Peyer's patch (tissue), 4 donors: ENCODE results near the gene GUCA1A.

Source experiments
- POLR2A ChIP-seq, 2 donors: fragments of 450-650 bp; IDR thresholded peaks; one replicate each; pipeline ENCODE4 v1.5.1; 2017; ENCODE audit warnings: antibody characterized with exemption in 2 of 2, mild to moderate bottlenecking in 2 of 2, moderate library complexity in 2 of 2
- TF ChIP-seq, protein P1 (sequence below), 6 experiments: fragments of 450-650 bp in 4 of 6; fragments of 200-600 bp in 2 of 6; sonication (generic) in 1 of 6; IDR thresholded peaks; one replicate each; pipeline ENCODE4 v1.5.1; 2017 to 2019; ENCODE audit warnings: antibody characterized with exemption in 6 of 6, mild to moderate bottlenecking in 3 of 6, moderate library complexity in 1 of 6

GRCh38 chr6:42220807-42221206 is 47.6 kb downstream of the GUCA1A start:
- TF ChIP-seq, protein P1, sequence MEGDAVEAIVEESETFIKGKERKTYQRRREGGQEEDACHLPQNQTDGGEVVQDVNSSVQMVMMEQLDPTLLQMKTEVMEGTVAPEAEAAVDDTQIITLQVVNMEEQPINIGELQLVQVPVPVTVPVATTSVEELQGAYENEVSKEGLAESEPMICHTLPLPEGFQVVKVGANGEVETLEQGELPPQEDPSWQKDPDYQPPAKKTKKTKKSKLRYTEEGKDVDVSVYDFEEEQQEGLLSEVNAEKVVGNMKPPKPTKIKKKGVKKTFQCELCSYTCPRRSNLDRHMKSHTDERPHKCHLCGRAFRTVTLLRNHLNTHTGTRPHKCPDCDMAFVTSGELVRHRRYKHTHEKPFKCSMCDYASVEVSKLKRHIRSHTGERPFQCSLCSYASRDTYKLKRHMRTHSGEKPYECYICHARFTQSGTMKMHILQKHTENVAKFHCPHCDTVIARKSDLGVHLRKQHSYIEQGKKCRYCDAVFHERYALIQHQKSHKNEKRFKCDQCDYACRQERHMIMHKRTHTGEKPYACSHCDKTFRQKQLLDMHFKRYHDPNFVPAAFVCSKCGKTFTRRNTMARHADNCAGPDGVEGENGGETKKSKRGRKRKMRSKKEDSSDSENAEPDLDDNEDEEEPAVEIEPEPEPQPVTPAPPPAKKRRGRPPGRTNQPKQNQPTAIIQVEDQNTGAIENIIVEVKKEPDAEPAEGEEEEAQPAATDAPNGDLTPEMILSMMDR (IDR thresholded peaks at IDR 0.05) = no peak
- TF ChIP-seq POLR2A (IDR thresholded peaks at IDR 0.05) = no peak
